HEK293 (cell line): ENCODE data around the gene CDC5L.

Experiments
- CTCF ChIP-seq: fragments of 450-650 bp; formaldehyde crosslinking; IDR thresholded peaks from 2 replicates; pipeline ENCODE4 v1.5.1; 2016; ENCODE audit warnings: missing biosample characterization, missing genetic modification characterization
- PRDM6 ChIP-seq: fragments of 450-650 bp; formaldehyde crosslinking; IDR thresholded peaks from 2 replicates; pipeline ENCODE4 v1.5.1; 2017; ENCODE audit warnings: missing biosample characterization, missing genetic modification characterization
- ZNF596 ChIP-seq: fragments of 450-650 bp; IDR thresholded peaks from 2 replicates; pipeline ENCODE4 v1.5.0; 2018; ENCODE audit warnings: missing biosample characterization, mild to moderate bottlenecking, missing genetic modification characterization, moderate library complexity
- ZNF670 ChIP-seq: fragments of 450-650 bp; formaldehyde crosslinking; IDR thresholded peaks from 2 replicates; pipeline ENCODE4 v1.5.1; 2016; ENCODE audit warnings: missing biosample characterization, missing genetic modification characterization, low read depth
- ZNF776 ChIP-seq: fragments of 450-650 bp; formaldehyde crosslinking; IDR thresholded peaks from 2 replicates; pipeline ENCODE4 v1.5.0; 2017; ENCODE audit warnings: missing biosample characterization, missing genetic modification characterization, borderline replicate concordance
- ZNF777 ChIP-seq: fragments of 450-650 bp; formaldehyde crosslinking; IDR thresholded peaks from 2 replicates; pipeline ENCODE4 v1.5.1; 2017; ENCODE audit warnings: missing biosample characterization, missing genetic modification characterization, borderline replicate concordance

GRCh38 chr6:44474643-44475042 lies 87.1 kb downstream of the CDC5L start:
- no peak for TF ChIP-seq CTCF (tag by site-specific recombination)
- TF ChIP-seq PRDM6 (tag by site-specific recombination), result no peak
- no peak for TF ChIP-seq ZNF777 (tag by site-specific recombination)
- no peak for TF ChIP-seq ZNF670 (tag by site-specific recombination)
- TF ChIP-seq ZNF596 (tag by site-specific recombination), result no peak
- TF ChIP-seq ZNF776, result no peak
